GM18505 (cell line): ENCODE data around the gene TMEM147.
A peak's percentile ranks its signal among the peaks of the same experiment; 100 is the strongest.

Source experiments
- ATAC-seq: cut with Tn5 transposase; IDR thresholded peaks from one replicate; pipeline ENCODE4 v1.9.1; 2021; ENCODE audit not compliant: unreplicated experiment
- POLR2A ChIP-seq: IDR thresholded peaks from 4 replicates; pipeline ENCODE4 v1.6.1; 2011; ENCODE audit warnings: borderline replicate concordance; ENCODE audit not compliant: insufficient read depth, insufficient read length; ENCODE audit errors: extremely low read depth

Gene TMEM147, protein sequence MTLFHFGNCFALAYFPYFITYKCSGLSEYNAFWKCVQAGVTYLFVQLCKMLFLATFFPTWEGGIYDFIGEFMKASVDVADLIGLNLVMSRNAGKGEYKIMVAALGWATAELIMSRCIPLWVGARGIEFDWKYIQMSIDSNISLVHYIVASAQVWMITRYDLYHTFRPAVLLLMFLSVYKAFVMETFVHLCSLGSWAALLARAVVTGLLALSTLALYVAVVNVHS

GRCh38 chr19:35545001-35545854, at the start of gene TMEM147:
TSS of gene TMEM147 (plus strand) at chr19:35545626. CDS start at chr19:35545740, 114 bp downstream.
- TF ChIP-seq POLR2A: peak; percentile 84
- ATAC-seq: peak; percentile 78

- TF ChIP-seq POLR2A: no peak
- no peak for ATAC-seq
Measured at GRCh38 chr19:35497406-35497805, 48.0 kb upstream of the TMEM147 start.

DNA sequence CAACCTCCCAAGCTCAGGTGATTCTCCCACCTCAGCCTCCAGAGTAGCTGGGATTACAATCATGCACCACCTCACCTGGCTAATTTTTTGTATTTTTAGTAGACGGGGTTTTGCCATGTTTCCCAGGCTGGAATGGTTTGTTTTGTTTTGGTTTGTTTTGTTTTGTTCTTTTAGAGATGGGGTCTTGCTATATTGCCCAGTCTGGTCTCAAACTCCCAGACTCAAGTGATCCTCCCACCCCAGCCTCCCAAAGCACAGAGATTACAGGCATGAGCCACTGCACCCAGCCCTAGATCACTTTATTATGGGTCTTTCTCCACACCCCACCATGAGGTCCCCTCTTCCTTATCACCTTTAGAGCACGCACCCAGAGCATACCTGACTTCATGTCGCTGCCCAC, 47.2 kb upstream of the TMEM147 start:
- no peak for TF ChIP-seq POLR2A
- ATAC-seq: no peak

DNA sequence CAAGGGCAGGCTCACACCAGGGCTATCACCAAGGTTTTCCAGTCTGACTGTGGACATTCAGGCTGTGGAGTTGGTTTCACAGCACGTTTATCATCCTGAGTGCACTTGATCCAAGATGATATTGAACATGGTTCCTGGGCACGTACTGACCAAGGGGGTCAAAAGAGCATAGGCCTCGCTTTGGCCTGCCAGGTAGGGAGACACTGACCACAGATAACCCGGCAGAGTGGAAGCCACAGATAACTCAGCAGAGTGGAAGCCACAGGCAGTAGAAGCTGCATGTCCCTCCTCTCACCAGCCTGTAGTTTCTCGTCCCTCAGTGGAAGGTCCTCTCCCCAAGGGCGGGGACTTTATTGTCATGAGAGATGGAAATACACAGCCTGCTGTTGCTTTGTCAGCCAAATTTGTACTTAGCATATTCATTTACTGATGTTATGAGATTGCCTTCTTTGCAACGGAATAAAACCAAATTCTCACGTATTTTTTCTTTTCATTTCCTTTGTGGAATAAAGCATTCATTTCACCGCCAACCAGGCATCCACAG, 46.4 kb upstream of the TMEM147 start:
- no peak for TF ChIP-seq POLR2A
- no peak for ATAC-seq

DNA sequence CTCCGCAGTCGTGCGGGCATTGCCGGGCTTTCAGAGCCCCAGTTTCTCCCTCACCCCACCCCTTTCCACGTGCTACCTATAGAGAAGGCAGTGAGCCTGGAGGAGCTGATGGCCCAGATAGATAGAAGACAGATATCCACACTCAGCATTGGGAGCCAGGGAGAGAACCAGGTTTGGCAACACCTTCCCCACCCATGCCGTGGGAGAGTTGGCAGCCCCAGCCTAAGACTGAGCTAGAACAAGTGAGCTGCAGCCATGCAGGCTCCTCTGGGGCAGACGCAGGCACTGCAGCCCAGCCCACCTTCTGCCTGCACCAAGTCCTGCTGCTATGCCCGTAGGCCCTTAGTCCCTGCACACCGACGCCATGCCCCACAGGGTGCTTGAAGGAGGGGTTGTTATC, 44.8 kb upstream of the TMEM147 start:
- no peak for TF ChIP-seq POLR2A
- ATAC-seq: no peak

DNA sequence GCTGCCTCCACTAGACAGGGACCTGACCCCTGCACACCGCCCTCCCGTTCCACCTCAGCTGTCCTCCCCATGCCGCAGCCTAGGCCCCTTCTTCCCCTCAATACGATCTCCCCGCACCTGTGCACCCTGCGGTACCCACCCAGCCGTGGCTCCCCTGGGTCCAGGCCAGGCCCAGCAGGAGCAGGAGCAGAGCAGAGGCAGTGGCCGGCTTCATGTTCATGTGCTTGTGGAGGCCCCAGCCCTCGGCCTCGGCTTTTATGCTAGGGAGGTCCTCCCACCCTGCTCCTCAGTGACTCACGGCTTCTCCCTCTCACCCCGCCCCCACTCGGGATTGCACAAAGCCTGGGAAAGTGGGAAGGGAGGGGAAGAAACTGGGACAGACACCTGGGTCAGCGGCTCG, 43.7 kb upstream of the TMEM147 start:
- TF ChIP-seq POLR2A: no peak
- ATAC-seq: no peak

GRCh38 chr19:35502751-35503150, 42.7 kb upstream of the TMEM147 start:
- no peak for ATAC-seq
- TF ChIP-seq POLR2A: no peak

DNA sequence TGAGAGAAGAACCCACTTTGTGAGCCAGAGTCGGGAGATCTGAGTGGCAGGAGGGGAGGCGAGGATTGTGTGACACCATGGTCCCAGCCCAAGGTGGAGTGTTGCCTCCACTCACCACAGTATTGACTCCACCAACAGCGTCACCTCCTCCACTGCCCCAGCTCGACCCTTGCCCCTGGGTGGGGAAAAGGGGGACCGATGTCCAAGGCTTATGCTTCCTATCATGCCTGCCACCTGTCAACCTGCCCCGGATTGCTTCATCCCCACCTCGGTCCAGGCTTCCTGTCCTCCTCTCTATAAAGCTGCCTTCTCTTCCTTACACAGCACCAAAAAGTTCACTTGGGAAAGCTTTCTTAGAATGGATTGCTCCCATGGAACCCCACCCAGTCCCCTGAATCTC, 39.4 kb upstream of the TMEM147 start:
- no peak for ATAC-seq
- TF ChIP-seq POLR2A: no peak

- TF ChIP-seq POLR2A: no peak
Measured at GRCh38 chr19:35507561-35507960, 37.9 kb upstream of the TMEM147 start.

DNA sequence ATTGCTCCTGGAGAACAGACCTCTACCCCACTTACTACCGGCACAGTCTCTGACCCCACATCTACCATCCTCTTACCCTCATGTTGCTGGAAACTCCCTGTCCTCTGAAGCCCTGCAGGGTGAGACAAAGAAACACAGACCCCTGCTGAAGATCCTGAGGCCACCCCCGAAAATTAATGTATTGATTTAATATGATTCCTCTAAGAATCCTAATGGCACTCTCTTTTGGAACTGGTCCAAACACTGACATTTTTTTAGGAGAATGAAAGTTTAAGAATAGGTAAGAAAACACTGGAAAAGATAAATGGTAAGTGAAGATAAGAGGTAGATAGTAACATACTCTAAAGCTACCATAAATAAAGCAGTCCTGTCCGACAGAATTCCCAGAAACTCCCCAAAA, 37.3 kb upstream of the TMEM147 start:
- no peak for TF ChIP-seq POLR2A
- ATAC-seq: no peak

More at GRCh38 chr19:35507561-35507960, 37.9 kb upstream of the TMEM147 start:
- ATAC-seq: no peak

- peak; percentile 37 for TF ChIP-seq POLR2A
- peak; percentile 51 for ATAC-seq
Measured at GRCh38 chr19:35509018-35509652, 36.3 kb upstream of the TMEM147 start.

DNA sequence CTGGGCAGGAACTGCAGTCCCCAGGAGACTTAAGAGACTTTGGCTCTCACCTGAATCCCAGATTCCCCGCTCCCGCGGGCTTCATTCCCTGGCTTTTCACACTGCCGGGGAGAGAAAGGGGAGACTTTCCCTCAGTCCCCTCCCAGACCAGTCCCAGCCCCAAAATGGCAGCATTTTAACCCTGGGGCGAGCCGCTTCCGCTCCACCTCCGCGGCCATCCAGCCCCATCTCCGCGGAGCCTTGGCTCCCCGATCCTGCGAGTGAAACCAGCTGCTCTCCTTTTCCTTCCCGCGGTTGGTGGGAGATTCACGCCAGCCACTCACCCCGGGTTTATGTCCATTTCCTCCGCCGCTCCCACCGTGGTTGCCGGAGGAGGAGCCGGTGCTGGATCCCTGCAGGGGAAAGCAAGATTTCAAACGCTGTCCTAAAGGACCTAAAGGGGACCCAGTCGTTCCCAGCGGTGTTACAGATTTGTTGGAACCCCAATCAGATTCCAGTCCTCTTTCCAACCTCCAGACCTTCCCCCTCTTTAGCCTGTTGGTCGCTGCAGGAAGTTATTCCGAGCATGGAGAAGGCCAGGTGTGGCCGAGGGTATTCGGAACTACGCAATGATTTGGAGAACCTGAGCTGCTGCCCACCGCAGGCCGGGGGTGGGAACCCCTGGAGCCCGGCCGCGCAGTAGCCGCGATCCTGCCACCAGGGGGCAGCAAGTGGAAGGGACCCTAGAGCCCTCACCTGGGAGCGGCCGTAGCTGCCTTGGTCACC, 35.4 kb upstream of the TMEM147 start:
- peak; percentile 44 for TF ChIP-seq POLR2A
- ATAC-seq: no peak

DNA sequence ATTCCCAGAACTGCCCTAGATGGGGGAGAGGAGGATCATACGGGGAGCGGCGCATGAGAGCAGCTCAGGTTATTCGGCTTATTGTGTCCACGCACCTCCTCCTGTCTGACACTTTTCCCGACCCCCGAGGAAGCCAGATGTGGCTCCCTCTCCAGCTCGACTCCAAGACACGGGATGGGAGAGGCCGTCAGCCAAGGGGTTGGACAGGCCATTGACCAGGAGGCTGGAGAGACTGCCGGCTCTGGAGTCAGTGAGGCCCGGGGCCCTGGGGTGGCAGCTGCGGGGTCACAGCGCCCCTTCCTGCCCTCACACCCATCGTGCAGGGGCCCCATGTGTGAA, 34.8 kb upstream of the TMEM147 start:
- no peak for ATAC-seq
- no peak for TF ChIP-seq POLR2A
